Measurements from ENCODE around the gene PCDHGB7.

PCDHGB7 gene

DNA sequence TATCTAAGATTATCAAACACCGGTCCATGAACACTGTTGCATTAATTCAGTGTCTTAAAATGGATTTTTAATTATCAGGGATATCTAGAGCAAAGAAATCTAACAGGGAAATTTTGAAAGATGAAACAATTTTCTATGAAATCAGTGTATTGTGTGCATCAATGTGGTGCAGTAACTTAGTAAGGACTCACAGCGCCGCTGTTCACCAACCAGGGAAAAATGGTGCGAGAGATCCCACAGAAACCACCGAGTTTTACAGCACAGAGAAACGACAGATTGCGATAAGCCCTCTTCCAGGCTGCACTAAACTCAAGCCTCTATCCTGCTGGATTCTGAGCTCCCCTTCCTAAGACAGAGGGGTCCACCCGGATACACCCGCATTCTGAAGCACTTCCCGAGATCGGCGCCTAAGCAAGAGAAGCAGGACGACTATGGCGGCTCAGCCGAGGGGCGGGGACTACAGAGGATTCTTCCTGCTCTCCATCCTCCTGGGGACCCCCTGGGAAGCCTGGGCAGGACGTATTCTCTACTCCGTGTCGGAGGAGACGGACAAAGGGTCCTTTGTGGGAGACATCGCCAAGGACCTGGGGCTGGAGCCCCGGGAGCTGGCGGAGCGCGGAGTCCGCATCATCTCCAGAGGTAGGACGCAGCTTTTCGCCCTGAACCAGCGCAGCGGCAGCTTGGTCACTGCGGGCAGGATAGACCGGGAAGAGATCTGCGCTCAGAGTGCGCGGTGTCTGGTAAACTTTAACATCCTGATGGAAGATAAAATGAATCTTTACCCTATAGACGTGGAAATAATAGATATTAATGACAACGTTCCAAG is 34.8 kb upstream of the PCDHGB7 start, which contains the start of gene PCDHGA7:
Gene PCDHGA7, plus strand, starts transcription at position 274 of the 826 bp plus-strand sequence. Its CDS starts 158 bp downstream, at position 432.
- H4K20me1 ChIP-seq (ENCODE audit: control insufficient read depth, insufficient read depth, low read depth, low read length) = no peaks in the 10 kb centered on the region
- H3K27me3 ChIP-seq (ENCODE audit: control insufficient read depth, low read length) = no peaks in the 10 kb centered on the region
- H3K79me2 ChIP-seq (ENCODE audit: control insufficient read depth, low read length) = no peaks in the 10 kb centered on the region; the same call in 1 of the 2 replicates
- no peaks in the 10 kb centered on the region for H3F3A ChIP-seq (ENCODE audit: control insufficient read depth, insufficient read depth)
- H3K9me3 ChIP-seq (ENCODE audit: control insufficient read depth, insufficient read depth, low read length) = peaks cover 26% of the 10 kb centered on the region; the same call in 1 of the 2 replicates
- no peak for TF ChIP-seq EZH2phosphoT487 (IDR thresholded peaks at IDR 0.05; ENCODE audit: borderline replicate concordance, low read length)
- TF ChIP-seq, protein P1, sequence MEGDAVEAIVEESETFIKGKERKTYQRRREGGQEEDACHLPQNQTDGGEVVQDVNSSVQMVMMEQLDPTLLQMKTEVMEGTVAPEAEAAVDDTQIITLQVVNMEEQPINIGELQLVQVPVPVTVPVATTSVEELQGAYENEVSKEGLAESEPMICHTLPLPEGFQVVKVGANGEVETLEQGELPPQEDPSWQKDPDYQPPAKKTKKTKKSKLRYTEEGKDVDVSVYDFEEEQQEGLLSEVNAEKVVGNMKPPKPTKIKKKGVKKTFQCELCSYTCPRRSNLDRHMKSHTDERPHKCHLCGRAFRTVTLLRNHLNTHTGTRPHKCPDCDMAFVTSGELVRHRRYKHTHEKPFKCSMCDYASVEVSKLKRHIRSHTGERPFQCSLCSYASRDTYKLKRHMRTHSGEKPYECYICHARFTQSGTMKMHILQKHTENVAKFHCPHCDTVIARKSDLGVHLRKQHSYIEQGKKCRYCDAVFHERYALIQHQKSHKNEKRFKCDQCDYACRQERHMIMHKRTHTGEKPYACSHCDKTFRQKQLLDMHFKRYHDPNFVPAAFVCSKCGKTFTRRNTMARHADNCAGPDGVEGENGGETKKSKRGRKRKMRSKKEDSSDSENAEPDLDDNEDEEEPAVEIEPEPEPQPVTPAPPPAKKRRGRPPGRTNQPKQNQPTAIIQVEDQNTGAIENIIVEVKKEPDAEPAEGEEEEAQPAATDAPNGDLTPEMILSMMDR (IDR thresholded peaks at IDR 0.05; ENCODE audit: low read depth, low read length, poor library complexity, severe bottlenecking) = no peak
- H3K4me2 ChIP-seq (ENCODE audit: low read length) = no peak within 1 kb of the TSS
- no peaks in the 10 kb centered on the region for H3K9me2 ChIP-seq (replicated peaks; ENCODE audit: control insufficient read depth, low read length)
- H3K4me3 ChIP-seq (ENCODE audit: low read length) = no peak within 1 kb of the TSS
- no peaks in the 10 kb centered on the region for H3K4me1 ChIP-seq (ENCODE audit: control insufficient read depth, low read length)
- H3K36me3 ChIP-seq (ENCODE audit: control insufficient read depth, low read length) = peaks cover 25% of the 10 kb centered on the region
- H3K27ac ChIP-seq (ENCODE audit: low read depth, low read length) = no peak within 1 kb of the TSS

DNA sequence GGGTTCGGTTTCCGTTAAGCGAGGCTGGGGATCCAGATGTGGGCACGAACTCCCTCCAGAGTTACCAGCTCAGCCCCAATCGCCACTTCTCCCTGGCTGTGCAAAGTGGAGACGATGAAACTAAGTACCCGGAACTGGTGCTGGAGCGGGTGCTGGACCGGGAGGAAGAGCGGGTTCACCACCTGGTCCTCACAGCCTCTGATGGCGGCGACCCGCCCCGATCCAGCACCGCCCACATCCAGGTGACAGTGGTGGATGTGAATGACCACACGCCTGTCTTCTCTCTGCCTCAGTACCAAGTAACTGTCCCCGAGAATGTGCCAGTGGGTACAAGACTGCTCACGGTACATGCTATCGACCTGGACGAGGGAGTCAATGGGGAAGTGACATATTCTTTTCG is 34.1 kb upstream of the PCDHGB7 start:
- no peaks in the 10 kb centered on the region for H3F3A ChIP-seq (ENCODE audit: control insufficient read depth, insufficient read depth)
- H4K20me1 ChIP-seq (ENCODE audit: control insufficient read depth, insufficient read depth, low read depth, low read length) = no peaks in the 10 kb centered on the region
- no peaks in the 10 kb centered on the region for H3K9me2 ChIP-seq (replicated peaks; ENCODE audit: control insufficient read depth, low read length)
- peaks cover 26% of the 10 kb centered on the region for H3K36me3 ChIP-seq (ENCODE audit: control insufficient read depth, low read length)
- peaks cover 1% of the 10 kb centered on the region; the same call in 1 of the 2 replicates for H3K79me2 ChIP-seq (ENCODE audit: control insufficient read depth, low read length)
- H3K4me2 ChIP-seq (ENCODE audit: low read length) = no peak overlapping the region
- H3K4me1 ChIP-seq (ENCODE audit: control insufficient read depth, low read length) = no peaks in the 10 kb centered on the region
- H3K27ac ChIP-seq (ENCODE audit: low read depth, low read length) = no peak overlapping the region
- H3K4me3 ChIP-seq (ENCODE audit: low read length) = no peak overlapping the region
- H3K9me3 ChIP-seq (ENCODE audit: control insufficient read depth, insufficient read depth, low read length) = peaks cover 28% of the 10 kb centered on the region; the same call in 1 of the 2 replicates
- no peak for TF ChIP-seq EZH2phosphoT487 (IDR thresholded peaks at IDR 0.05; ENCODE audit: borderline replicate concordance, low read length)
- TF ChIP-seq, protein P1 (IDR thresholded peaks at IDR 0.05; ENCODE audit: low read depth, low read length, poor library complexity, severe bottlenecking) = no peak
- H3K27me3 ChIP-seq (ENCODE audit: control insufficient read depth, low read length) = no peaks in the 10 kb centered on the region

DNA sequence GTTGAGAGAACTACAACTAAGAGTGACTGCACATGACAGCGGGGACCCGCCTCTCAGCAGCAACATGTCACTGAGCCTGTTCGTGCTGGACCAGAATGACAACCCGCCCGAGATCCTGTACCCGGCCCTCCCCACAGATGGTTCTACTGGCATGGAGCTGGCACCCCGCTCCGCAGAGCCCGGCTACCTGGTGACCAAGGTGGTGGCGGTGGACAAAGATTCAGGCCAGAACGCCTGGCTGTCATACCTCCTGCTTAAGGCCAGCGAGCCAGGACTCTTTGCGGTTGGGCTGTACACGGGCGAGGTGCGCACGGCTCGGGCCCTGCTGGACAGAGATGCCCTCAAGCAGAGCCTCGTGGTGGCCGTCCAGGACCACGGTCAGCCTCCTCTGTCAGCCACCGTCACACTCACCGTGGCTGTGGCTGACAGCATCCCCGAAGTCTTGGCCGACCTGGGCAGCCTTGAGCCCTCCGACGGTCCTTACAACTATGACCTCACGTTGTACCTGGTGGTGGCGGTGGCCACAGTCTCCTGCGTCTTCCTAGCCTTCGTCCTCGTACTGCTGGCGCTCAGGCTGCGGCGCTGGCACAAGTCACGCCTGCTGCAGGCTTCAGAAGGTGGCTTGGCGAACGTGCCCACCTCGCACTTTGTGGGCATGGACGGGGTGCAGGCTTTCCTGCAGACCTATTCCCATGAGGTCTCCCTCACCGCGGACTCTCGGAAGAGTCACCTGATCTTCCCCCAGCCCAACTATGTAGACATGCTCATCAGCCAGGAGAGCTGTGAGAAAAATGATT is 32.8 kb upstream of the PCDHGB7 start:
- Histone ChIP-seq H3K27ac (ENCODE audit: low read depth, low read length) (no peak overlapping the region), H3K4me2 (ENCODE audit: low read length) (no peak overlapping the region), H3K4me1 (ENCODE audit: control insufficient read depth, low read length) (no peaks in the 10 kb centered on the region), H3K79me2 (ENCODE audit: control insufficient read depth, low read length) (peaks cover 7% of the 10 kb centered on the region), H3K27me3 (ENCODE audit: control insufficient read depth, low read length) (no peaks in the 10 kb centered on the region), H3K36me3 (ENCODE audit: control insufficient read depth, low read length) (peaks cover 32% of the 10 kb centered on the region), H3K4me3 (ENCODE audit: low read length) (no peak overlapping the region), H4K20me1 (ENCODE audit: control insufficient read depth, insufficient read depth, low read depth, low read length) (no peaks in the 10 kb centered on the region), H3F3A (ENCODE audit: control insufficient read depth, insufficient read depth) (no peaks in the 10 kb centered on the region), H3K9me2 (replicated peaks; ENCODE audit: control insufficient read depth, low read length) (no peaks in the 10 kb centered on the region), H3K9me3 (ENCODE audit: control insufficient read depth, insufficient read depth, low read length) (peaks cover 39% of the 10 kb centered on the region)
- TF ChIP-seq, protein P1 (IDR thresholded peaks at IDR 0.05; ENCODE audit: low read depth, low read length, poor library complexity, severe bottlenecking) = no peak
- no peak for TF ChIP-seq EZH2phosphoT487 (IDR thresholded peaks at IDR 0.05; ENCODE audit: borderline replicate concordance, low read length)

All from DOHH2 (cell line).